T-helper 2 cell (primary cell): ENCODE data around the gene CACNA2D2.
"Not testable (repeated sequence)": the region's sequence is repeated elsewhere in the genome, so short reads cannot be mapped to it uniquely, and the experiment has no call there.

Source experiments
- DNase-seq, 5 experiments: peaks; one replicate each; pipeline versions ENCODE4 v3.0.0 to v3.0.0-alpha.2; 2012 to 2022

CACNA2D2 gene

DNA sequence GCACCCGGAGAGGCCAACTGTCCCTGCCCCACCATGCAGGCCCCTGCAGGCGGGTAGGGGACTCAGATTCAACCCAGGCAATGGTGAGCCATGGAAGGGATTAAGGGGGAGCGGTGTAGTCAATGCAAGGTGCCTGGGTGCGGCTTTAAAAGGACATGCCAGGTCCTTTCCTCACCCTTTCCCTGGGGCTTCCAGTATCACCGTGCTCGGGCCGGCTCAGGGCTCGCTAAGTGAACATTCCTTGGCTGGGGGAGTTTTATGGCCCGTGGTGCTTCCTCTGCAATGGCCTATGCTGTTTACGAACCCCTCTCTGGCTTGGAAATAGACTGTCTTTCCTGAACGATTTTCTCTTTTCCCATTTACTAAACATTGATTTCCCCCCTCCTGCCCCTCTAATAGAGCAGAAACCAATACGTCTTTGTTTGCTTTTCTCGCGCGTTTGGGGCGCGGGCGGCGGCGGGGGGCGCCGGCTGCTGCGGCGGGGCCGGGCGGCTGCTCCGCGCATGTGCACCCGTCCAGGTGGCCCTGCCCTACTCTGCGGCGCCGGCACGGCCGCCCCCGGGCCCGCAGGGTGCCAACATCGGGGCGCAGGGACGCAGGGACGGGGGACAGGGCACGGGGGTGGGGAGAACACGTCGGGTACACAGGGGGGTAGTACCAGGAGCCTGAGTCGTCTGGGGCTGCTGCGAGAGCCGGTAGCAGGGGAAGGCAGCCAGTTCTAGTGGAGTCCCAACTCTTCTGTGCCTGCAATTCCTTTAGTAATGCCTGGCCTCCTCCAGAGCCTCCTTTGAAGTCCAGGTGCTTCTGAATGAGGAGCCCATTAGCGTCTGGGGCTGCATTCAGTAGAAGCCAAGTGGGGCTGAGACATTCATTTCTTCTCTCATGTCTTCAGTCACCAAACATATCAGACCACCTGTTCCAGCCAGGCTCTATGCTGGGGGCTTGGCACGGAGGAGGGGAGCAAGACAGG is 26.9 kb upstream of the CACNA2D2 start:
- no peak for DNase-seq

DNA sequence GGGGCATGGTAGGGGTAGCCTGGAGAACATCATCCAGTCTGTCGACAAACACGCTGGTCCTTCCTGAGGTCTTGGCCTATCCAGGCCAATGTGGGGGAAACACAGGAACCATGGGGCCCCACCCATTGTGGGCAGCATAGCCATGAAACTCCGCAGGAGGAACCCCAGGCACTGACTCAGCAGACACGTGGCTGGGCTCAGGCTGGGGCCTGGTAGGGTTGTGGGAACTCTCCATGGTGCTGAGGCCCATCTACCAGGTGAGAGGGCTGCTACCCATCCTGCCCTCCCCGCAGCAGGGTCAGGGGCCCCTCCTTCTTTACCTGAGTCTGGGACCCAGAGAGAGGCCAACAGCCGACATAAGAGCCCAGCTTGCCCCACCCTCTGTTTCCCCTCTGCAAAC is 22.6 kb upstream of the CACNA2D2 start:
- peak in 3 of 5 experiments; percentile 9 to 55 (median 24) for DNase-seq

DNA sequence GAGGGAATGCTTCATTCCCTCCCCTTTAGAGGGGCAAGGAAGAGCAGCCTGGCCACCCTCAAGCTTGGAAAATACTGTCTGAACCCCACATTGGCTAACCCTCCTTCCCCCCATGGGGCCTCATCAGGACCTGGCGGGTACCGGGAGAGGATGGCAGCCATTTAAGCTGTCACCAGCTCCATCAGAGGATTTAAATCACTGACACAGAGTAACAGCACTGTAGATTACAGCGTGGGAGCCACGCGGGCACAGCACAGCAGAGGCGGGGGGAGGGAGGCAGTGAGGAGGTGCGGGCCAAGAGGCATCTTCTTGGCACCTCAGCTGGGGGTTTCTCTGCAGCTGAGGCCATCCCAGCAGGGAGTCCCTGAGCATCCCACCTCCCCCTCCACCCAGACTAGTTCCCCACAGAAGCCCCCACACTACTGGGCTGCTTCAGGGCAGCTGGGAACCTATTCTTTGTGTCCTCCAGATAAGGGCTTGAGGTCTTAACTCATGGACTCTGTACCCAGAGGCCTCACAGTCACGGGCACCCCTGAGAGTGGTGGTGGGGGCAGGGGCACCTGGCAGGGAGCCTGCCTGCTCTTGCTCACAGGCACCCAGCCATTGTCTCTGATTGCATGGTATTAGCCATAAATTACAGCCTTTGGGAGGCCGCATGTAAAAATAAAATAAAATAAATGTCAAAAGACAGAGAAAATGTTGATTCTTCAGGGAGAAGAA is 21.9 kb upstream of the CACNA2D2 start:
- no peak for DNase-seq

DNA sequence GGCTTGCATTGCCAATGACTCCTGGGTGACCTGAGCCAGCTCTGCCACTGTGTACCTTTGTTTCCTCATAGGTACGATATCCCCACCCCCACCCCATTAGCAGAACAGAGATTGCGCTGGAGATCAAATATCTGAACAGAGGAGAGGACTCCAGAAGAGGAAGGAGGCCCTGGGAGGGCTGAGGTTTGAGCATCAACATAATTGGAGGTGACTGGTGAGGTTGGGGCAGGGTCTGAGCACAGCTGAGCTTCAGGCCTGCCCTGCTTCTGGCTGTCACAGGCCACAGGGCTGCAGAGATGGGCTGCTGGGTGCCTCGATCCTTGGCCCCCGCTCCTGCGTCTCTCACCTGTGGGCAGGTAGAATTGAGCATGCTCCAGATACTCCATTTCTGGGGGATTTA is 21.3 kb upstream of the CACNA2D2 start:
- DNase-seq = no peak

DNA sequence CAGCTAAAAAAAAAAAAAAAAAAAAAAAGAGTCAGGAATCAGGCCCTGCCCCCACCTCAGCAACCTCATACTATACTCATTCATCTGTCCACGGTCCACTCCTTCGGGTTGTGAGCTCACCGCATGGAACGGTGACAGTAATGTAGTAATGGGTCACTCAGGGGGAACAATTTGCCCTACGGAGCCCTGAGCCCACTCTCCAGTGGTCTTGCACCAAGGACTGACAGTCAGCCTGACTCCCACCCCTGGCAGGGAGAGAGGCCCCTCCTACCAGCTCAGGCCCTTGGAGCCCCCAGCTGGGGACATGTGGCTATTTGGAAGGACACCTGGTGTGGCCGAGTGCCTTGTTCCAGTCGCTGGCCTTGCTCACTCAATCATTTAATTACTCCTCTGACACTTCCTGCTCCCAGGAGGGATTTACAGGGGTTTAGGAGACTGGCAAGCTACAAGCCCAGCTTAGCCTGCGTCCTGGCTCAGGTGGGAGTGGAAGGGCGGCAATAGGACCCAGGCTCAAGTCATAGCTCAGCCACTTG is 19.9 kb upstream of the CACNA2D2 start:
- no peak for DNase-seq

DNA sequence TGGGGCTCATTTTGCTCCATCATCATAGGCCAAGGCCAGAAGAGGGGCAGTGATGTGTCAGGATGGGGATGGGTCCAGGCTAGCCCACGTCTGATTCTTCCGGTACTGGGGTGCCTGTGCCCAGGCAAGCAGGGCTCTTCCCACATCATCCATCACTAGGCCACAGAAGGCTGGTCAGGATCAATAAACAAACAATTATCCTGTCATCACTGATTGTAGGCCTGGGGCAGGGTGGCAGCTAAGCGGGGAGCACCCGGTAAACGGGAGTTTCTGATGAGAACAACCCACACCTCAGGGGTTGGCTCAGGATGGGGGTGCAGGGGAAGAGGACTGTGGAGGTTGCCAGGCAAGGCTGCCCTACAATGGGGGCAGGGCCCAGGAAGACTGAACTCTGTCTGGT is 18.1 kb upstream of the CACNA2D2 start:
- DNase-seq = no peak

DNA sequence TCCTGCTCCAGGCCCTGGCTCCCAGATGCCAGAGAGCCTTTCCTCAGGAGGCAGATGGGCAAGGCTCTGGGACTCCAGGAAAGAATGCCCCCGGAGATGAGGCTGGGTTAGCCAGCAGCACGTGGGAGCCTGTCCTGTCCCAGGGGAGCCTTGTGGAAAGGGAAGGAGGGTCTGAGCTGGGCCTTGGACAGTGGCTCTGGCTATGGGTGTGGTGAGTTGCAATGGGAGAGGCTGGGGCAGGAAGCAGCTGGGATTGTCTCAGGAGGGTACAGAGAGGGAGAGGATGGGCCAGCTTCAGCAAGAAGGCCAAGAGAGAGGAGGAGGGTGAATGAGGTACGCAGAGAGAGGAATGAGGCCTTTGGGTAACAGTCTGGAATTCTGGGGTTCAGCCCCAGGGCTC is 17.4 kb upstream of the CACNA2D2 start:
- DNase-seq = no peak

DNA sequence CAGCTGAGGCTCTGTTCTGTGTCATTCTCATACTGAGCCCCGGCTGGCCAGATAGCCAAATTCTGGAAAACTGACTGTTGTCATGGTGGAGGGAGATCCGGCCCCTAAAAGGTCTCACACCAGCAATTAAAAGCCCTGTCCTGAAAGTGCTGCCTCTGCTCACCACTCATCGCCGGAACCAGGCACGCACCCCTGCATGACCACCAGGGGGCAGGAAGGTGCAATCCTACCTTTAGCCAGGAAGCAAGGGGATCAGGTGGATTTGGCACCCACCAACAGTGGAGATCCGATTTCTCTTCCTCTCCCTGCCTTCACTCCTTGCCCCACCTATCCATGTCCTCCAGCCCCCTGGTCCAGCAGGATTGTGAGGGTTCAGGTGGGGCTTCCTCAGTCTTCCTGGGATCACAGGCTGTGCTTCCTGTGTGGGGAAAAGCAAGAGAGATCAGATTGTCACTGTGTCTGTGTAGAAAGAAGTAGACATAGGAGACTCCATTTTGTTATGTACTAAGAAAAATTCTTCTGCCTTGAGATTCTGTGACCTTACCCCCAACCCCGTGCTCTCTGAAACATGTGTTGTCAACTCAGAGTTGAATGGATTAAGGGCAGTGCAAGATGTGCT is 16.1 kb upstream of the CACNA2D2 start:
- DNase-seq = peak; percentile 31 to 66 (median 59)

DNA sequence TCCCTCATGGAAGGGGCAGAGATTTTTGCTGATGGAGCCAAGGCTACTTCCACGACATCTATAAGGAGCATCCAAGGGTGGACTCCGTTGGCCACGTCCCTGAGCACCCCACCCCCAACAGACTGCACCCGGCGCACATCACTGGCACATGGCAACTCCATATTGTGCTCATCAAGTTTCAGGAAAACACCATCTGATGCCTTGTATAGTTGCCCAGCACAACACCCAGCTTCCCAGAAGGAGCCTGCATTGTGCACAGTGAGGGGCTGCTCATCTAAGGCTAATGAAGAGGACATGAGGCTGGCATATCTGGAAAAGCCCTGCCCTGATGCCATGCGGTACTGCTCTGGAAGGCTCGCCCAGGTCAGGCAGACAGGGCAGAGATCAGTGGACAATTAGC is 15.0 kb upstream of the CACNA2D2 start:
- no peak for DNase-seq

DNA sequence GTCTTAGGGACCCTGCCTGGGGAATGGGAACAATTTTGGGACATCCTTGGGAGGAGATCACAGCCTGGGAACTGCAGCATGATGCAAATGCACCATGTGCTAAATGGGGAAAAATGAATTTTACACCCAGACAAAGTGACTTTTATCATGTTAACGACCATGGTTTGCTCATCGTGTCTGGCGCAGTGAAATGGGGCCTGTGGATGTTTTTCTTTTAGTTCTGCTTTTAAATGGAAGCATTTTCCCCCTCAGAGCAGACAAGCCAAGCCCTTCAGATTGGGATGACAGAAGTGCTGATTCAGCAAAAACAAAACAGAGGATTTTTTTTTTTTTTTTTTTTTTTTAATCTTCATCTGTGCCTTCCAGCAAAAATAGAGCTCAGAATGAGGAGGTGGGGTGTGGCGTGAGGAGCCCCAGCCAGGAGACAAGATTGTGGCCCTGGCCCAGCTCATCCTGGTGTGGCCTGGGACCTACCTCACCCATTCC is 14.3 kb upstream of the CACNA2D2 start:
- DNase-seq = no peak

DNA sequence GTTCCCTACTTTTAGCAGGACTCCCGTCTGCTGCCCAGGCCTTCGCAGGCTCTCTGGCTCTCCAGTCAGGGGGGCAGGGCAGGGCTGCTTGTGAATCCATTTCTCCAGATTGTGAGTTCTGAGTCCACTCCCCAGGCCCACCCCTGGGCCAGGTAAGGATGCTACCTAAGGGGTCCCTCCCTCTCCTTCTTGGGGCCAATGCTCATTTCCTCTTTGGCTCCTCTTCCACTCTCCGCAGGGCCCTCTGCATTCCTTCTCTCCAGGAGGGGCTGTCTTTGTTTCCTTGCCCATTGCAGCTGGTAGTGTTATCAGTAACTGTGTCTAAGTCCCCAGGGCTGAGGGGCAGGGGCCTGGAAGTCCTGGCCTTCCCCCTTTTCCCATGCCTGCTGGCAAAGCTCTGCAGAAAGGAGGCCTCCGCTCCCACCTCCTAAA is 13.0 kb upstream of the CACNA2D2 start:
- DNase-seq = no peak

DNA sequence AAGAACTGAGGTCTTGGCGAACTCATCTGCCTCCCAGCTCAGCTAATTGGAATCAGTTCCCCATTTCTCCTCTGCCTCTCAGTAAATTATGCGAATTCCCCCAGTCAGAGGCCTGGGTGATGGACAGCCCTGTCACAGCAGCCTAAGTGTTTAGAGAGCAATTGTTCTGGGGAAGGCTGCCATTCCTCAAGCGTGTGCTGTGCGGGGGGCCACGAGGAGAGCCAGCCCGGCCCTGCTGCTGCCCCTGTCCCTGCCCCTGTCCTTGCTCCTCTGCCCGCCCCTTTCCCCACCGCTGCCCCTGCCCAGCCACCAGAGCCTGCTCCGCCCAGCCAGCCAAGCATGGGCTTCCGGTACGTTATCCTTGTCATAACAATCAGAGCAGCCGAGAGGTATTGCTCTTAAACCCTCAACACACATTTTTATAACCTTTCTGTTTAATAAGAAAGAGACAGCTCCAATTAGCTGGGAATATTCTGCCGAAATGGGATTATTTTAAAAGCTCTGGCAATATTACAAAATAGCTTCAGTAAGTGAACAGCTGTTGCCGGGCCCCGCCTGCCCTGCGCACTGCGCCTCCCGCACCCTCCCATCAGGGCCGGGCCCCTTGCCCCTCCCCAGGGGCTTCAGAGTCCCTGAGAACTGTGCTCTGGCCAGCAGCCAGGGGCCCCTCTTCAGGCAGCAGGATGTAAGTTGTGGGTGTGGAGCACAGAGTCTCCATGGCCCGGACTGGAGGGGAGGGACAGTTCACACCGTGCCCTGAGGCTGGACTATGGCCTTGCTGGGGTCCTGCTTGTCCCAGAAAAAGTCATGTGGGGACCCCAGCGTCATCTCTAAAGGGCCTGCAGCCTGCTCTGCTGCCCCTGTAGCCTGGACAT is 12.4 kb upstream of the CACNA2D2 start:
- DNase-seq = no peak

DNA sequence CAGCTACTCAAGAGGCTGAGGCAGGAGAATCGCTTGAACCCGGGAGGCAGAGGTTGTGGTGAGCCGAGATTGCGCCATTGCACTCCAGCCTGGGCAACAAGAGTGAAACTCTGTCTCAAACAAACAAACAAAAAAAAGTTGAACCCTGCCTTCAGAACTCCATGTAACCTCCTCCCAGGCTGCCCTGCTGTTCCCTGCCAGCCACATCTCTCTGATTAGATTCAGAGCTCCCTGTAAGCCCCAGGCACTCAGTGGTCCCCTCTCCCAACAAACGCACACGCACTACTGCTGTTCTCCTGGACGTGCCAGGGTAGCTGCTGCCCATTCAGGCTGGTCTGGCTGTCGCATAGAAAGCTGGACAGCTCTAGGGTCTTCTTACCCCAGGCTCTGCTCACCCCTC is 9.5 kb upstream of the CACNA2D2 start:
- not testable (repeated sequence) for DNase-seq

DNA sequence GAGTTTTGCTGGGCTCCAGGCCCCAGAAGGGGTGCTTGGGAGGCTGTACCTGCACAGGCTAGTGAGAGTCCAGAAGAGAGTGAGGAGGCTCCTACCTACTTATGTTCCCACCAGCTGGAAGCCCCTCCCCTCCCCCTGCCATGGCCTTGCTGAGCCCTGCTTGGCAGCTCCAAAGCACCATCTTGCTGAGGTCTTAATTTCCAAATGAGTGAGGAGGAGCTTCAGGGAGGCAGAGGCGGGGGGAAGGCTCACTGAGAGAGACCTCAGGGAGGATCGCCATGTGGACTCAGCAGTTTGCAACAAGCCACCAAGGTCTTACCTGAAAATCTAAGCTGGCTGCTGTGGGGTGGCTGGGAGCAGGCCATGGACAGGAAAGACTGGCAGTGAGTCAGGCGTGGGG is 8.7 kb upstream of the CACNA2D2 start:
- no peak for DNase-seq

DNA sequence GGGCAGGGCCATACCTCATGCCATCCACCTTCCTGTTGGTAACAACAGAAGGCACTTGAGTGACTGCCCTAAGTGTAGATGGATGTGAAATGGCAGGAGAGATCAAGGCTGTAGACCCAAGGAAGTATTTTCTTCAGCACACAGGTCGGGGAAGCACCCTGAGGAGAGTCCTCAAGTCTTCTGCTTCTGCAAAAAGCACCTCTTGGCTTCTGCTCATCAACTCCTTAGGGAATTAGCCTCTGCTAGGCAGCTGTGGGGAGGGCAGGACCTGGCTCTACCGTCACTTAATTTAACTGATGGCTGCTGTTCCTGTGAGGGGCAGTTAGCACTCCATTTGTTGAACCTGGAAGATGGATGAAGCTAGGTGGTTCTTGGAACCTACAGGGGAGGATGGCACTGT is 6.9 kb upstream of the CACNA2D2 start:
- DNase-seq = no peak

DNA sequence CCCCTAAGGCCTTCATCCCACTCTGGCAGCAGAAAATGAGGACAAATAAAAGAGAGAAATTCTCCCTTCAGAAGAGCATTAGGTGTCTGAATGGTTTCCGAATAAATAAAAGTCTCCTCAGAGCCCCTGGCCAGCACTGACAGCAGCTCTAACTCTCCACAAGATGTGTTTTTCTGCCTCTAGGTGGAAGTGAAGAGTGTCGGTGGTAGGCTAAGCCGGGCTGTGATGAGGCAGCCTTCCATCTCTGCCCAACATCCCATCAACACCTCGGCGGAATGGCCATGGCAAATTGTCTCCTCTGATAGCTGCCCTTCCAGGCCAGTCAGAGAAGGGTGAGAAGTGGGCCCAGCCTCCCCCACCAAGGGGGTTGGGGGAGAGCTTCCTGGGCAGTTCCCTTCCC is 6.3 kb upstream of the CACNA2D2 start:
- DNase-seq = no peak

DNA sequence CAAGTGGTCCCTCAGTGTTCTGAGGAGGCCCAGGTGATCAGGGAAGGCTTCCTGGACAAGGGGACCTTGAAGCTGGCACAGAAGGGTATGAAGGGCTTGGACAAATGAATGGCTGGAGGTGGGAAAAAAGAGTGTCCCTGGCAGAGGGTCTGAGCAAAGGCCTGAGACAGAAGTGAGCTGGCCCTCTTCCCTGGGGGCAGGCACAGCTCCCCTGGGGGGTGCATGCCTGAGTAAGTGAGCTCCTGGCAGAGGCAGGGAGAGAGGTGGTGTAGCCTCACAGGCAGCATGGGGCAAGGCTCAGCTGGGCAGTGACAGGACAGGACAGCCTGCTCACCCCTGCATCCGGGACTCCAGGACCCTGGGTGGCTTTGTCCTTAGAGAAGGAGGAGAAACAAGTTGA is 5.4 kb upstream of the CACNA2D2 start:
- DNase-seq = no peak

DNA sequence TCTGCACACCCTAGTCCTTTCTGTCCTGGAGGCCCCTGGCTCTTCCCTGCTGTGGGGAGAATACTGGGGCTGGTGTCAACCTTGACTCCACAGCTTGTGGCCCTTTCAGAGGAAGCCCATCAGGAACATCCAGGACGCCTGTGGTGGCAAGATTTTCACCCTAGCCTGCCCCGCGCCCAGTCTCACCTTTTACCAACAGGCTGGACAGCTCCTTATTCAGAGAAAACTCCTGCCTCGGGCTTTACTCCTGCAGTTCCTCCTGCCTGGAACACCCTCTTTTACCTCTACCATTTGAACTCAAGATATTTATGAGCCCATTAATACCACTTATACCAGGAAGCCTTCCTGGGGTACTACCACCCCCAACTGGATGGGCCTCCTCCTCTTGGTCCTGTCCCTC is 2.7 kb upstream of the CACNA2D2 start:
- no peak for DNase-seq

DNA sequence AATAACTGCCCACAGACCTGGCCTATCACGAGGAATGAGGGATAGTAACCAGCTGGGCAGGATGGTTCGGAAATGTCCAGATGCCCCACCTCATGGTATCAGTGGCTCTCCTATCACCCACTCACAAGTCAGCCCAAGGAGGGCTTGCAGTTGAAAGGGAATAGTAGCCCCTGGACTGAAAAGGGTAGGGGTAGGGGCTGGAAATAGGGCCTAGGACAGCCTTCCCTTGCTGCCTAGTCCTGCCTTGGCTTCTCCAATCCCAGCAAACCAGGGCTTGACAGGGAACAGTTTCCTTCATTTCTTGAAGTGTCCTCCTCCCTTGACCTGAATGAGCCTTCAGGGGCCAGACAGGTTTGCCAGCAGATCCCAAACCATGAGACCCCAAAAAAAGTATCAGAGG is 1.2 kb upstream of the CACNA2D2 start:
- DNase-seq = no peak

DNA sequence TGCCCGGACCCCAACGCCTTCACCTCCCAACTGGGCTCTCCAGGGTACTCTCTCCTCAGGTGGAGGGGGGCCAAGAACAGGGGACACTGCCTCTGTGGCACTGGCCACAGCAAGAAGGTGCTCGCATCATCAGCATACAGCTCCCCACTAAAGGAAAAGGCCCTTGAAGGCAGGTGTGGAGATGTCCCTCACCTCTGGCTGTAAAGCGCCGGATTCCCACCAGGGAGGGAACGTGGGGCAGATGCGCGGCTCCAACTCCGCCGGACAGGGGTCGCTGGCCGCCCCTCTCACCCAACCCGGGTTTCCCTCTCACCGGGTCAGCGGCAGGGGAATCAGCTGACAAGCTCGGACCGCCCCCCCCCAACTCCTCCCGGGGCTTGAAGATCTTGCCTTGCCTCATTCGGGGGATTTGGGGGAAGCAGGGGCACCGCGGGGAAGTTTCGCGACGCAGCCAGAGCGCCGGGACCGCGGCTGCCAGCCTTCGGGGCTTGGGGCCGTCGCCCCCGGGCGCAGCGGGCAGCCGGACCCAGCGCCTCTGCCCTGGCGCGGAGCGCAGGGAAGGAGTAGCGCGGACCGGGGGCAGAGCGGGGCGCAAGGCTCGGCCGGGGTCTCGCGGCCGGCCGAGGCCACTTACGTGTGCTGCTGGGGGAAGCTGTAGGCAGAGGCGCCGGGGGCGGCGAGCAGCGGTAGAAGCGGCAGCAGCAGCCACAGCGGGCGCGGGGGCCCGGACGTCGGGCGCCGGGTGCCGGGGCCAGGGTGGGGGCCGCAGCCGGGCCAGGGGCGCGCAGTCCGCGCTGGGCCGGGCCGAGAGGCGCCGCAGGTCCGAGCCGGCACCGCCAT is 630 bp downstream of the CACNA2D2 start:
- DNase-seq = peak in 1 of 5 experiments; percentile 14

DNA sequence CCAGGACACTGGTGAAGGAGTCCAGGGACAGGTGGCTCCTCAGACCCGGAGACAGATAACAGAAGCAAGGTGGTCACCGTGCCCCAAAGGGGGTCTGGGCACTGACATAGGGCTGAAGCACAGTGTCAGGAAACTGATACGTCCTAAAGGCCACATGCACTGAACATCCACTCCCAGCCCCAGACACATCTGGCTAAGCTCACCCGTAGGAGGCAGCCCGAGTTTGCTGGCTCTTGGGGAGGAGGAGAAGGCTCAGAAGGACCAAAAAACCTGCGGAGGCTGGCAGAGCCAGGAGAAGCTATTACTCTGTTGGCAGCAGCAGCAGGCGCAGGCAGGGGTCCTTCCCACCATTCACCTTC is 1.2 kb downstream of the CACNA2D2 start:
- no peak for DNase-seq
